Neural cell (in vitro differentiated cells): ENCODE measurements around the gene RNF13. TPM values are rescaled to one million over a fixed set of nuclear protein-coding genes. Genes with fewer than 3 reads are reported as not detected.

ENCODE experiments used
- H2AFZ ChIP-seq: fragments of 200-600, 300-800 bp; sonication (generic), shearing (Covaris generic); 2 replicates; pipeline ENCODE4 v1.6.0; 2014; ENCODE audit warnings: low read depth, mild to moderate bottlenecking, antibody characterized with exemption, low read length, moderate library complexity
- H3F3A ChIP-seq: fragments of 200-600 bp; shearing (Covaris generic); 2 replicates; pipeline ENCODE4 v1.6.1; 2016; ENCODE audit warnings: mild to moderate bottlenecking, moderate library complexity, mixed read lengths, antibody characterized with exemption, low read length; ENCODE audit not compliant: insufficient read depth, poor library complexity, severe bottlenecking
- H3K27ac ChIP-seq: fragments of 200-600, 300-800 bp; sonication (generic), shearing (Covaris generic); 2 replicates; pipeline ENCODE4 v1.5.1; 2014; ENCODE audit warnings: mild to moderate bottlenecking, low read length, moderate library complexity
- H3K27me3 ChIP-seq: fragments of 300-800, 200-600 bp; sonication (generic), shearing (Covaris generic); 2 replicates; pipeline ENCODE4 v1.6.0; 2014; ENCODE audit warnings: mild to moderate bottlenecking, low read depth, low read length, moderate library complexity; ENCODE audit not compliant: insufficient read depth
- H3K36me3 ChIP-seq: fragments of 300-800, 200-600 bp; sonication (generic), shearing (Covaris generic); 2 replicates; pipeline ENCODE4 v1.5.1; 2014; ENCODE audit warnings: mild to moderate bottlenecking, antibody characterized with exemption, low read length, moderate library complexity; ENCODE audit not compliant: insufficient read depth
- H3K4me2 ChIP-seq: fragments of 300-800, 200-600 bp; sonication (generic), shearing (Covaris generic); 2 replicates; pipeline ENCODE4 v1.6.0; 2014; ENCODE audit warnings: mild to moderate bottlenecking, low read length
- H3K4me3 ChIP-seq: fragments of 300-800, 200-600 bp; sonication (generic), shearing (Covaris generic); 2 replicates; pipeline ENCODE4 v1.5.1; 2014; ENCODE audit warnings: mild to moderate bottlenecking, low read length, moderate library complexity
- H3K79me2 ChIP-seq: fragments of 200-600 bp; shearing (Covaris generic); replicated peaks from 2 replicates; pipeline ENCODE4 v1.6.0; 2014; ENCODE audit warnings: mild to moderate bottlenecking, low read length, moderate library complexity; ENCODE audit not compliant: insufficient read depth
- H3K9ac ChIP-seq: fragments of 300-800, 200-600 bp; sonication (generic), shearing (Covaris generic); 2 replicates; pipeline ENCODE4 v1.6.1; 2016; ENCODE audit warnings: mild to moderate bottlenecking, low read length, mixed read lengths
- H3K9me2 ChIP-seq: fragments of 200-600 bp; shearing (Covaris generic); 2 replicates; pipeline ENCODE4 v1.6.1; 2016; ENCODE audit warnings: mild to moderate bottlenecking, low read length, mixed read lengths; ENCODE audit not compliant: insufficient read depth
- H3K9me3 ChIP-seq: fragments of 200-600, 300-800 bp; sonication (generic), shearing (Covaris generic); 2 replicates; pipeline ENCODE4 v1.6.1; 2016; ENCODE audit warnings: mild to moderate bottlenecking, mixed run types, low read length, moderate library complexity, mixed read lengths
- H4K20me1 ChIP-seq: fragments of 200-600 bp; shearing (Covaris generic); 2 replicates; pipeline ENCODE4 v1.6.1; 2016; ENCODE audit warnings: mild to moderate bottlenecking, mixed run types; ENCODE audit not compliant: insufficient read depth
- EP300 ChIP-seq: fragments of 450-650 bp; conservative IDR thresholded peaks from 2 replicates; pipeline ENCODE4 v1.6.1; 2014; ENCODE audit warnings: antibody characterized with exemption, mild to moderate bottlenecking, moderate library complexity; ENCODE audit not compliant: poor library complexity, severe bottlenecking
- EZH2 ChIP-seq: fragments of 200-600, 300-800 bp; shearing (Covaris generic), sonication (generic); IDR thresholded peaks from 2 replicates; pipeline ENCODE4 v1.6.1; 2014; ENCODE audit warnings: antibody characterized with exemption, low read length, borderline replicate concordance, mild to moderate bottlenecking; ENCODE audit not compliant: insufficient read depth, poor library complexity, severe bottlenecking
- MXI1 ChIP-seq: fragments of 450-650 bp; conservative IDR thresholded peaks from 2 replicates; pipeline ENCODE4 v1.6.1; 2014; ENCODE audit warnings: antibody characterized with exemption, mild to moderate bottlenecking; ENCODE audit not compliant: poor library complexity, severe bottlenecking
- POLR2AphosphoS5 ChIP-seq: IDR thresholded peaks from 2 replicates; pipeline ENCODE4 v1.6.1; 2012
- RAD21 ChIP-seq: fragments of 450-650 bp; conservative IDR thresholded peaks from 2 replicates; pipeline ENCODE4 v1.6.1; 2014; ENCODE audit warnings: antibody characterized with exemption, mild to moderate bottlenecking, moderate library complexity
- REST ChIP-seq: IDR thresholded peaks from 2 replicates; pipeline ENCODE4 v1.6.1; 2012; ENCODE audit warnings: borderline replicate concordance
- SMC3 ChIP-seq: fragments of 450-650 bp; conservative IDR thresholded peaks from 2 replicates; pipeline ENCODE4 v1.6.1; 2014; ENCODE audit warnings: antibody characterized with exemption, mild to moderate bottlenecking, moderate library complexity; ENCODE audit not compliant: poor library complexity
- TAF1 ChIP-seq: IDR thresholded peaks from 2 replicates; pipeline ENCODE4 v1.6.1; 2012; ENCODE audit warnings: low read depth
- polyA plus RNA-seq: library from polyadenylated mRNA; depleted of rRNA; stranded (reverse); fragments of >200 nt; gene quantifications from 2 replicates; pipeline ENCODE4 v1.2.3, GENCODE V29; 2014
- TF ChIP-seq, protein P1 (sequence below): fragments of 450-650 bp; IDR thresholded peaks from 2 replicates; pipeline ENCODE4 v1.5.1; 2014; ENCODE audit warnings: antibody characterized with exemption, mild to moderate bottlenecking, moderate library complexity; ENCODE audit not compliant: poor library complexity, severe bottlenecking

Gene RNF13
- polyA plus RNA-seq, 1 donor from 2014 or later, result 52.3 TPM

GRCh38 chr3:149839896-149840295 lies 26.9 kb downstream of the RNF13 start:
- Histone ChIP-seq H3K4me2 (no peak overlapping the region), H3K79me2 (peaks cover 18% of the 10 kb centered on the region)

GRCh38 chr3:149843502-149843901 lies 30.5 kb downstream of the RNF13 start:
- no peak for TF ChIP-seq SMC3
- no peak for TF ChIP-seq POLR2AphosphoS5
- TF ChIP-seq, protein P1, sequence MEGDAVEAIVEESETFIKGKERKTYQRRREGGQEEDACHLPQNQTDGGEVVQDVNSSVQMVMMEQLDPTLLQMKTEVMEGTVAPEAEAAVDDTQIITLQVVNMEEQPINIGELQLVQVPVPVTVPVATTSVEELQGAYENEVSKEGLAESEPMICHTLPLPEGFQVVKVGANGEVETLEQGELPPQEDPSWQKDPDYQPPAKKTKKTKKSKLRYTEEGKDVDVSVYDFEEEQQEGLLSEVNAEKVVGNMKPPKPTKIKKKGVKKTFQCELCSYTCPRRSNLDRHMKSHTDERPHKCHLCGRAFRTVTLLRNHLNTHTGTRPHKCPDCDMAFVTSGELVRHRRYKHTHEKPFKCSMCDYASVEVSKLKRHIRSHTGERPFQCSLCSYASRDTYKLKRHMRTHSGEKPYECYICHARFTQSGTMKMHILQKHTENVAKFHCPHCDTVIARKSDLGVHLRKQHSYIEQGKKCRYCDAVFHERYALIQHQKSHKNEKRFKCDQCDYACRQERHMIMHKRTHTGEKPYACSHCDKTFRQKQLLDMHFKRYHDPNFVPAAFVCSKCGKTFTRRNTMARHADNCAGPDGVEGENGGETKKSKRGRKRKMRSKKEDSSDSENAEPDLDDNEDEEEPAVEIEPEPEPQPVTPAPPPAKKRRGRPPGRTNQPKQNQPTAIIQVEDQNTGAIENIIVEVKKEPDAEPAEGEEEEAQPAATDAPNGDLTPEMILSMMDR, result no peak
- no peak for TF ChIP-seq EP300
- TF ChIP-seq MXI1, result no peak
- TF ChIP-seq REST, result no peak
- TF ChIP-seq EZH2, result no peak
- no peak for TF ChIP-seq RAD21
- no peak for TF ChIP-seq TAF1
- Histone ChIP-seq H4K20me1 (no peaks in the 10 kb centered on the region), H3K36me3 (no peaks in the 10 kb centered on the region), H3F3A (no peaks in the 10 kb centered on the region), H3K4me2 (no peak overlapping the region), H3K9me3 (no peaks in the 10 kb centered on the region), H3K27me3 (no peaks in the 10 kb centered on the region), H2AFZ (no peak overlapping the region), H3K27ac (no peak overlapping the region), H3K4me3 (no peak overlapping the region), H3K9ac (no peak overlapping the region), H3K9me2 (no peaks in the 10 kb centered on the region), H3K79me2 (peaks cover 8% of the 10 kb centered on the region)

More at GRCh38 chr3:149839896-149840295, 26.9 kb downstream of the RNF13 start:
- TF ChIP-seq MXI1 (no peak), EP300 (no peak), EZH2 (no peak), RAD21 (no peak)
- H3F3A ChIP-seq, result no peaks in the 10 kb centered on the region
- no peak overlapping the region for H3K9ac ChIP-seq
- no peaks in the 10 kb centered on the region for H3K9me3 ChIP-seq
- H3K27ac ChIP-seq, result no peak overlapping the region
- H4K20me1 ChIP-seq, result no peaks in the 10 kb centered on the region
- no peak overlapping the region for H2AFZ ChIP-seq
- H3K36me3 ChIP-seq, result no peaks in the 10 kb centered on the region
- H3K4me3 ChIP-seq, result no peak overlapping the region
- H3K27me3 ChIP-seq, result no peaks in the 10 kb centered on the region
- no peaks in the 10 kb centered on the region for H3K9me2 ChIP-seq

DNA sequence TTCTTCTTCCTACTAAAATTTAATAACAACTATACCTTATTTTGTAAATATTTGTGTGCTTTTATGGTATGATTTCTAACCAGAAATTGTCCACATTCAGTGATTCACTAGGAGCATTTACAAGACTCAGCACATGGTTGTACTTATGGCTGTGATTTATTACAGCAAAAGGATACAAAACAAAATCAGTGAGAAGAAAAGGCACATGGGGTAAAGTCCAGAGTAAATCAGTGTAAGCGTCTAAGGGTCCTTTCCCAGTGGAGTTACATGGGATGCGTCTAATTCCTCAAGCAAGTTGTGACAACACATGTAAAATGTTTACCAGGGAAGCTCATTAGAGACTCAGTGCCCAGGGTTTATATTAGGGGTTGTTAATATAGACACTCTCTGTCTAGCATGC lies 31.1 kb downstream of the RNF13 start:
- no peaks in the 10 kb centered on the region for H3K27me3 ChIP-seq
- H3F3A ChIP-seq, result no peaks in the 10 kb centered on the region
- no peaks in the 10 kb centered on the region for H3K36me3 ChIP-seq
- TF ChIP-seq, protein P1, result no peak
- TF ChIP-seq EZH2 (no peak), SMC3 (no peak)
- H3K9me3 ChIP-seq, result no peaks in the 10 kb centered on the region
- H4K20me1 ChIP-seq, result no peaks in the 10 kb centered on the region
- H3K79me2 ChIP-seq, result peaks cover 8% of the 10 kb centered on the region
- H2AFZ ChIP-seq, result no peak overlapping the region
- H3K9ac ChIP-seq, result no peak overlapping the region
- no peak overlapping the region for H3K27ac ChIP-seq
- no peaks in the 10 kb centered on the region for H3K9me2 ChIP-seq
- H3K4me2 ChIP-seq, result no peak overlapping the region
- H3K4me3 ChIP-seq, result no peak overlapping the region
